ENCODE results near the gene CDH20.

DNA sequence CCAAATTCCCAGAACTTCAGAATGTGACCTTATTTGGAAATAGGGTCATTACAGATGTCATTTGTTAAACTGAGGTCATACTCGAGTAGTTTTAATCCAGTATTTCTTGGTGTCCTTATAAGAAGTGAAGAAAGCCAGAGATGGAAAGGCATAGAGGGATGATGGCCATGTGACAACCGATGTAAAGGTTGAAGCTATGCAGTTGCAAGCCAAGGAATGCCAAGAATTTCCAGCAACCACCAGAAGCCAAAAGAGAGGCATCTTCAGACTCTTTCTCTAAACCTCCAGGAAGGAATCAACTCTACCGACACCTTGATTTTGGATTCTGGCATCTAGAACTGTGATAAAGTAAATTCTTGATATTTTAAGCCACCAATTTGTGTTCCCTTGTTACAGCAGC lies 242.2 kb downstream of the CDH20 start:
- TF ChIP-seq POLR2AphosphoS5 (IDR thresholded peaks at IDR 0.05; ENCODE audit: low read depth, low read length): no peak
- no peak for TF ChIP-seq TAF1 (IDR thresholded peaks at IDR 0.05; ENCODE audit: borderline replicate concordance, insufficient read depth, low read length)

All from PFSK-1 (cell line).